ENCODE measurements around the gene LIM2. TPM values are rescaled to one million over a fixed set of nuclear protein-coding genes. Genes with fewer than 3 reads are reported as not detected.

Gene LIM2
- total and polyA plus RNA-seq, 11 donors = not detected

DNA sequence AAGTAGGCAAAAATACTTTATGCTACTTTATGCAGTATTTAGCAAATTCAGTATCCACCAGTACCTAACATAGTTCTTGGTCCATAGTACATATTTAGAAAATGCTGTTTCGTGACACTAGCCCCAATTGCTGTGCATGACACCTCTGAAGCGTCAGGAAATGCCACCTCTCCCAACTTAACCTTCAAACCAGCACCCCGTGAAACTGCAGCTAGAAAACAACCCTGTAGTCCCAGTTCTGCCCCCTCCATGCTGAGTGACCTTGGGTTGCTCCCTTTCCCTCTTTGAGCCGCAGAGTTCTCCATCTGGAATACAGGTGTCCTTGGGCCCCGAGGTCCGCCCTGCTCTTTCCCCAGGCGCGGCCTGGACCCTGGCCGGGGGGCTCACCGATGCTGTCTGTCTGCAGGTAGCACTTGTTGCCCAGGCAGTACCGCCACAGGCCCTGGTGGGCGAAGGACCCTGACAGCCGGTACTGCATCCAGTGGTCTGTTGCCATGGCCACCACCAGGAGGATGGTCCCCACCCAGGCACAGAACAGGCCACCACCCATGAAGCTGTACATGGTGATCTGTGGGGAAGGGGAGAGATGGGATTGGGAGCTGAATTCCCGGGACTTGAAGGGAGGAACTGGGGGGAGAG, 773 bp downstream of the LIM2 start:
- Histone ChIP-seq H3K4me3 (peak overlapping the region in 1 of 12 donors; percentile 20), H3K4me1 (no peaks in the 10 kb centered on the region), H3K36me3 (no peaks in the 10 kb centered on the region), H3K27ac (no peak overlapping the region), H3K27me3 (no peaks in the 10 kb centered on the region), H3K9me3 (no peaks in the 10 kb centered on the region)
- TF ChIP-seq, protein P1, sequence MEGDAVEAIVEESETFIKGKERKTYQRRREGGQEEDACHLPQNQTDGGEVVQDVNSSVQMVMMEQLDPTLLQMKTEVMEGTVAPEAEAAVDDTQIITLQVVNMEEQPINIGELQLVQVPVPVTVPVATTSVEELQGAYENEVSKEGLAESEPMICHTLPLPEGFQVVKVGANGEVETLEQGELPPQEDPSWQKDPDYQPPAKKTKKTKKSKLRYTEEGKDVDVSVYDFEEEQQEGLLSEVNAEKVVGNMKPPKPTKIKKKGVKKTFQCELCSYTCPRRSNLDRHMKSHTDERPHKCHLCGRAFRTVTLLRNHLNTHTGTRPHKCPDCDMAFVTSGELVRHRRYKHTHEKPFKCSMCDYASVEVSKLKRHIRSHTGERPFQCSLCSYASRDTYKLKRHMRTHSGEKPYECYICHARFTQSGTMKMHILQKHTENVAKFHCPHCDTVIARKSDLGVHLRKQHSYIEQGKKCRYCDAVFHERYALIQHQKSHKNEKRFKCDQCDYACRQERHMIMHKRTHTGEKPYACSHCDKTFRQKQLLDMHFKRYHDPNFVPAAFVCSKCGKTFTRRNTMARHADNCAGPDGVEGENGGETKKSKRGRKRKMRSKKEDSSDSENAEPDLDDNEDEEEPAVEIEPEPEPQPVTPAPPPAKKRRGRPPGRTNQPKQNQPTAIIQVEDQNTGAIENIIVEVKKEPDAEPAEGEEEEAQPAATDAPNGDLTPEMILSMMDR (IDR thresholded peaks at IDR 0.05) = no peak
- no peak for TF ChIP-seq POLR2A (IDR thresholded peaks at IDR 0.05)
- intact Hi-C loops (cut with DNase I) = no loop called here
- ATAC-seq = no peak
- no peak for DNase-seq
- 83 to 92% (median 89%) methylated on average over 14 of the region's 14 CpGs for WGBS, 4 donors

DNA sequence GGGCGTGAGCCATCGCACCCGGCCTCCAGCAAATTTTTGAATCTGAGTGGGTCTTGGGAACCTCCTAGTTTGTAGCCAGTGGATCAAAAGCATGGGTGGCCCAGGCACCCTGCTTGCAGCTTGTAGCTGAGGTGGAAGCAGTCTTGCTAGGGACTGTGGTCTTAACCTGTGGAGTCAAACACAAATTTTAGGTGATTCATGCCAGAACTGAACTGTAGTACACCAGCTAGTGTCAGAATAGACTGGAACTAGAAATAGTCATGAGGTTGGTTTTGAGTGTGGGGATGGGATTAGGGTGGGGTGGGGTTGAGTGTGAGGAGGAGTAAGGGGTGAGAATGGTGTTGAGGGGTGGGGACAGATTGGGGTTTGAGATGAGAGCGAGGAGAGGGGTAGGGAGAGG, 5.8 kb downstream of the LIM2 start:
- no peak overlapping the region for H3K4me3 ChIP-seq
- no peaks in the 10 kb centered on the region for H3K36me3 ChIP-seq
- WGBS, 4 donors = 92 to 97% (median 94%) methylated on average over 4 of the region's 4 CpGs
- ATAC-seq (no peak), DNase-seq (no peak)
- H3K4me1 ChIP-seq = no peaks in the 10 kb centered on the region
- TF ChIP-seq POLR2A (IDR thresholded peaks at IDR 0.05) = no peak
- TF ChIP-seq, protein P1 (IDR thresholded peaks at IDR 0.05) = no peak
- intact Hi-C loops (cut with DNase I) = no loop called here
- no peak overlapping the region for H3K27ac ChIP-seq
- peaks cover 0 to 7% (median 0%) of the 10 kb centered on the region in 12 donors for H3K9me3 ChIP-seq
- no peaks in the 10 kb centered on the region for H3K27me3 ChIP-seq

DNA sequence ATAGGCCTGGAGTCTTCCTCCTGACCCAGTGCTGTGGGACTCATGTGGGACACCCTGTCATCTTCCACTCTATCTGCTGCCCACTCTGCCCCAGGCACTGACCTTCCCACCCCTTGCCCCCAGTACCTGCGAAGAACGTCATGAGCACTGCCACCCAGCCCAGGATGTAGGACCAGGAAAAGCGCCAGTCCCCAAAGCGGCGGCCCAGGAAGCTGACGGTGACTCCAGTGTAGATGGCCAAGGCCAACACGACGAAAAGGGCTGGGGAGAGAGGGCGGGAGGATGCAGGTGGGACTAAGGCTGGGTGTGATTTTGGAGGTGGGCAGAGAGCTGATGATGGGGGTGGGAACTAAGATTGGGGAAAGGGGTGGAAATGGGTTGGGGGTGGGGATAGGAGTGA, 7.4 kb downstream of the LIM2 start:
- DNase-seq = no peak
- peaks cover 0 to 7% (median 0%) of the 10 kb centered on the region in 12 donors for H3K9me3 ChIP-seq
- ATAC-seq = no peak
- no peaks in the 10 kb centered on the region for H3K36me3 ChIP-seq
- 89 to 93% (median 91%) methylated on average over 9 of the region's 9 CpGs for WGBS, 4 donors
- H3K4me3 ChIP-seq = no peak overlapping the region
- no peaks in the 10 kb centered on the region for H3K4me1 ChIP-seq
- intact Hi-C loops (cut with DNase I) = no loop called here
- TF ChIP-seq, protein P1 (IDR thresholded peaks at IDR 0.05) = no peak
- TF ChIP-seq POLR2A (IDR thresholded peaks at IDR 0.05) = no peak
- no peak overlapping the region for H3K27ac ChIP-seq
- no peaks in the 10 kb centered on the region for H3K27me3 ChIP-seq

DNA sequence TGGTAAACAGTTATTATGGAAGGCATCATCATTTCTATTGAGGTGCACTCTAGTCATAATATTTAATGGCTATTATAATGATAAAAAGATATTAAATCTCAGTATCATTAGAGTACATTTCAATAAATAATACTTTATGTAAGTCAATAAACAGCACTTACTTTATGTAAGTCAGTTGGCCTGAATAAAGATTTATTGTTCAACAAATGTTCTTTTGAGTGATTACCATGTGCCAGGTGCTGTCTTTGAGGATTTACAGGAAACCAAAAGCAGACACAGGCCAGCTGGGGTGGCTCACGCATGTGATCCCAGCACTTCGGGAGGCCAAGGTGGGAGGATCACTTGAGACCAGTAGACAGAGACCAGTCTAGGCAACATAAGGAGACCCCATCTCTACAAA, 10.4 kb downstream of the LIM2 start:
- H3K4me1 ChIP-seq = peaks cover 0 to 15% (median 0%) of the 10 kb centered on the region in 12 donors
- no peak for TF ChIP-seq POLR2A (IDR thresholded peaks at IDR 0.05)
- TF ChIP-seq, protein P1 (IDR thresholded peaks at IDR 0.05) = no peak
- DNase-seq (no peak), ATAC-seq (no peak)
- H3K9me3 ChIP-seq = peaks cover 0 to 7% (median 0%) of the 10 kb centered on the region in 12 donors
- intact Hi-C loops (cut with DNase I) = no loop called here
- 77 to 85% (median 78%) methylated on average over 2 of the region's 2 CpGs for WGBS, 4 donors
- no peaks in the 10 kb centered on the region for H3K36me3 ChIP-seq
- no peak overlapping the region for H3K27ac ChIP-seq
- H3K27me3 ChIP-seq = no peaks in the 10 kb centered on the region
- H3K4me3 ChIP-seq = no peak overlapping the region
